HFFc6 (cell line): ENCODE results near the gene RETSAT. TPM values are rescaled to one million over a fixed set of nuclear protein-coding genes. Genes with fewer than 3 reads are reported as not detected.
"Not testable (repeated sequence)": the region's sequence is repeated elsewhere in the genome, so short reads cannot be mapped to it uniquely, and the experiment has no call there.

Source experiments
- DNase-seq: peaks from one replicate; pipeline ENCODE4 v3.0.0-alpha.2; 2018
- H3K27ac Mint-ChIP-seq: 2 replicates; pipeline ENCODE4 v1.8.0; 2020; ENCODE audit warnings: mild to moderate bottlenecking, mixed read lengths
- H3K27me3 Mint-ChIP-seq: 2 replicates; pipeline ENCODE4 v1.8.0; 2021; ENCODE audit warnings: mild to moderate bottlenecking, moderate library complexity, mixed read lengths; ENCODE audit not compliant: insufficient read depth
- H3K36me3 Mint-ChIP-seq: 2 replicates; pipeline ENCODE4 v1.8.0; 2021; ENCODE audit warnings: low read depth, mixed read lengths
- H3K4me1 Mint-ChIP-seq: 2 replicates; pipeline ENCODE4 v1.8.0; 2020; ENCODE audit warnings: low read depth, mixed read lengths
- H3K4me3 Mint-ChIP-seq: 2 replicates; pipeline ENCODE4 v1.8.0; 2020; ENCODE audit warnings: mild to moderate bottlenecking, moderate library complexity, mixed read lengths
- H3K9me3 Mint-ChIP-seq: 2 replicates; pipeline ENCODE4 v1.8.0; 2020; ENCODE audit warnings: mild to moderate bottlenecking, mixed read lengths
- CTCF ChIP-seq: fragments of 200-600 bp; sonication (generic); IDR thresholded peaks from 2 replicates; pipeline ENCODE4 v1.5.0; 2021; ENCODE audit warnings: antibody characterized with exemption, mild to moderate bottlenecking
- total RNA-seq, 6 experiments: library from RNA; stranded (reverse); fragmentation: NEBNext Ultra II Directional; extraction: Animal tissue kit (Norgen Biotek cat#: 25700); gene quantifications; 2 replicates in 1 of 6; 3 replicates in 5 of 6; pipeline ENCODE4 v1.2.3, GENCODE V29; 2021

RETSAT gene
- total RNA-seq, 6 experiments from 2014 or later = 36.3 to 50.4 (median 39.0) TPM

- no peak for TF ChIP-seq CTCF
- Mint-ChIP-seq H3K27me3 (no peaks in the 10 kb centered on the region; the same call in none of the 2 replicates), H3K27ac (peak overlapping the region; percentile 94), H3K4me3 (peak overlapping the region; percentile 97), H3K36me3 (peaks cover 28% of the 10 kb centered on the region), H3K4me1 (peaks cover 28% of the 10 kb centered on the region), H3K9me3 (no peaks in the 10 kb centered on the region)
- peak; percentile 36 for DNase-seq
Measured at GRCh38 chr2:85353876-85354285, 447 bp downstream of the RETSAT start.

- H3K36me3 Mint-ChIP-seq = peaks cover 25% of the 10 kb centered on the region
- no peaks in the 10 kb centered on the region; the same call in 1 of the 2 replicates for H3K27me3 Mint-ChIP-seq
- no peak for TF ChIP-seq CTCF
- H3K9me3 Mint-ChIP-seq = no peaks in the 10 kb centered on the region
- no peak overlapping the region for H3K27ac Mint-ChIP-seq
- H3K4me1 Mint-ChIP-seq = peaks cover 2% of the 10 kb centered on the region
- no peak for DNase-seq
- no peak overlapping the region for H3K4me3 Mint-ChIP-seq
Measured at GRCh38 chr2:85347599-85347998, 6.7 kb downstream of the RETSAT start.

- Mint-ChIP-seq H3K9me3 (no peaks in the 10 kb centered on the region), H3K27ac (no peak overlapping the region), H3K4me3 (no peak overlapping the region), H3K27me3 (no peaks in the 10 kb centered on the region; the same call in 1 of the 2 replicates), H3K4me1 (peaks cover 6% of the 10 kb centered on the region; the same call in 1 of the 2 replicates), H3K36me3 (peaks cover 12% of the 10 kb centered on the region)
- DNase-seq = no peak
- no peak for TF ChIP-seq CTCF
Measured at GRCh38 chr2:85344356-85344954, 9.9 kb downstream of the RETSAT start.

- H3K27ac Mint-ChIP-seq, H3K4me1 Mint-ChIP-seq, H3K4me3 Mint-ChIP-seq, H3K27me3 Mint-ChIP-seq, DNase-seq, H3K9me3 Mint-ChIP-seq: not testable (repeated sequence)
- H3K36me3 Mint-ChIP-seq = peaks cover 11% of the 10 kb centered on the region
Measured at GRCh38 chr2:85343207-85343895, 11.0 kb downstream of the RETSAT start.

GRCh38 chr2:85342156-85342555, 12.2 kb downstream of the RETSAT start:
- TF ChIP-seq CTCF = no peak

More at GRCh38 chr2:85342156-85342555, 12.2 kb downstream of the RETSAT start:
- H3K4me3 Mint-ChIP-seq = no peak overlapping the region
- DNase-seq = no peak
- 0 out of 2 replicates have a peak overlapping the region, but pooled peaks have one; percentile 12 for H3K27ac Mint-ChIP-seq
- H3K4me1 Mint-ChIP-seq = peaks cover 6% of the 10 kb centered on the region; the same call in 1 of the 2 replicates
- H3K9me3 Mint-ChIP-seq = no peaks in the 10 kb centered on the region
- H3K27me3 Mint-ChIP-seq = no peaks in the 10 kb centered on the region; the same call in 1 of the 2 replicates
- H3K36me3 Mint-ChIP-seq = peaks cover 11% of the 10 kb centered on the region
